Ishikawa (cell line): Measurements from ENCODE around the gene NEDD4L.

Experiments
- CEBPB ChIP-seq: IDR thresholded peaks from 2 replicates; pipeline ENCODE4 v1.6.1; 2012
- EGR1 ChIP-seq: IDR thresholded peaks from 2 replicates; pipeline ENCODE4 v1.6.1; 2012
- EP300 ChIP-seq: IDR thresholded peaks from 2 replicates; pipeline ENCODE4 v1.6.1; 2012; ENCODE audit warnings: borderline replicate concordance
- FOXM1 ChIP-seq: IDR thresholded peaks from 2 replicates; pipeline ENCODE4 v1.6.1; 2012; ENCODE audit warnings: low read depth, borderline replicate concordance
- MAX ChIP-seq: IDR thresholded peaks from 2 replicates; pipeline ENCODE4 v1.6.1; 2012
- RAD21 ChIP-seq: IDR thresholded peaks from 2 replicates; pipeline ENCODE4 v1.6.1; 2012; ENCODE audit warnings: low read depth
- REST ChIP-seq: IDR thresholded peaks from 2 replicates; pipeline ENCODE4 v1.6.1; 2012; ENCODE audit warnings: low read depth, mild to moderate bottlenecking
- TAF1 ChIP-seq: IDR thresholded peaks from 2 replicates; pipeline ENCODE4 v1.6.1; 2012; ENCODE audit warnings: low read depth, mild to moderate bottlenecking
- TCF12 ChIP-seq: IDR thresholded peaks from 2 replicates; pipeline ENCODE4 v1.6.1; 2012; ENCODE audit warnings: low read depth
- TEAD4 ChIP-seq: IDR thresholded peaks from 2 replicates; pipeline ENCODE4 v1.6.1; 2012
- USF1 ChIP-seq: IDR thresholded peaks from 2 replicates; pipeline ENCODE4 v1.6.1; 2012
- YY1 ChIP-seq: IDR thresholded peaks from 2 replicates; pipeline ENCODE4 v1.6.1; 2012; ENCODE audit warnings: low read depth
- ZBTB7A ChIP-seq: IDR thresholded peaks from 2 replicates; pipeline ENCODE4 v1.6.1; 2012; ENCODE audit warnings: low read depth

GRCh38 chr18:58177896-58178470 lies 134.0 kb downstream of the NEDD4L start:
- no peak for TF ChIP-seq FOXM1
- no peak for TF ChIP-seq TAF1
- TF ChIP-seq EP300: no peak
- TF ChIP-seq TEAD4: no peak
- no peak for TF ChIP-seq ZBTB7A
- TF ChIP-seq RAD21: no peak
- no peak for TF ChIP-seq USF1
- TF ChIP-seq TCF12: no peak
- TF ChIP-seq YY1: no peak
- TF ChIP-seq MAX: no peak
- TF ChIP-seq EGR1: no peak
- TF ChIP-seq REST: no peak
- TF ChIP-seq CEBPB: no peak
